ENCODE measurements around the gene IQGAP1. TPM values are rescaled to one million over a fixed set of nuclear protein-coding genes. Genes with fewer than 3 reads are reported as not detected.

IQGAP1 gene
- polyA plus RNA-seq, 3 donors: 140 to 276 (median 207) TPM

DNA sequence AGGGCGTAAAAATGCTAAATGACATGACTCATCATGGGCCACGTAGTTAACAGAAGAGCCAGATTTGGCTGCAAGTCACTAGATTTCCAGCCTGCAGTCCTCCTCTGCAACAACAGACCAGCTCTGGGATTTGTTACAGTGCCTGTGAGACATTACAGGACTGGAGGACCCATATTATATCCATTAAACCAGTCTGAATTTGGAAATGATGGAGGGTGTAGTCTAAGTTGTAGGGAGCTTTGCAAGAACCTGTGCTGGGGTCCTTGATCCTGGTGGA, 25.2 kb upstream of the IQGAP1 start:
- no peak overlapping the region for H2AFZ ChIP-seq (ENCODE audit: insufficient read depth, low read depth, low read length, poor library complexity, severe bottlenecking)
- 33% methylated on average over 1 of the region's 2 CpGs for WGBS (ENCODE audit: insufficient coverage)
- TF ChIP-seq CTCF (IDR thresholded peaks at IDR 0.05): no peak
- H3K9me3 ChIP-seq (replicated peaks in 1 of 2; ENCODE audit: control insufficient read depth in 1 of 2, insufficient read depth in 1 of 2, low read length in 2 of 2): no peaks in the 10 kb centered on the region
- no peaks in the 10 kb centered on the region for H3K79me2 ChIP-seq (ENCODE audit: insufficient read depth, low read length)
- no peak overlapping the region for H3K4me3 Mint-ChIP-seq
- H3K36me3 ChIP-seq (replicated peaks in 1 of 2; ENCODE audit: control insufficient read depth in 1 of 2, insufficient read depth in 2 of 2, low read length in 2 of 2): no peaks in the 10 kb centered on the region
- no peak overlapping the region for H3K4me3 ChIP-seq (replicated peaks in 1 of 3; ENCODE audit: low read depth in 2 of 3, low read length in 3 of 3)
- no peak overlapping the region for H3K4me2 ChIP-seq (replicated peaks; ENCODE audit: extremely low read depth, low read length, poor library complexity, severe bottlenecking)
- intact Hi-C loops (cut with micrococcal nuclease): loop anchor here in 1 of 2 donors (10.0 kb wide), 1 partner anchor 52 kb away; no protein-coding TSS in a partner anchor
- no peak overlapping the region for H3K9ac ChIP-seq (ENCODE audit: insufficient read depth, low read length, poor library complexity, severe bottlenecking)
- peaks cover 0 to 2% (median 2%) of the 10 kb centered on the region in 3 donors for H3K27me3 Mint-ChIP-seq (ENCODE audit: low read depth in 3 of 3)
- H3K27ac ChIP-seq (ENCODE audit: low read depth in 1 of 2, low read length in 2 of 2): no peak overlapping the region
- peaks cover 2 to 8% of the 10 kb centered on the region in 2 donors for H3K36me3 Mint-ChIP-seq
- no peaks in the 10 kb centered on the region for H4K20me1 ChIP-seq (ENCODE audit: insufficient read depth, low read length)
- DNase-seq: peak in 1 of 3 donors; percentile 32
- peaks cover 30% of the 10 kb centered on the region in 2 donors for H3K4me1 ChIP-seq (ENCODE audit: control insufficient read depth in 1 of 2, insufficient read depth in 2 of 2, low read length in 2 of 2)
- H3K4me1 Mint-ChIP-seq: peaks cover 34% of the 10 kb centered on the region
- no peaks in the 10 kb centered on the region for H3K9me3 Mint-ChIP-seq
- peak overlapping the region in 1 of 7 donors; percentile 44 for H3K27ac Mint-ChIP-seq
- no peaks in the 10 kb centered on the region for H3K27me3 ChIP-seq (ENCODE audit: control insufficient read depth in 2 of 2, insufficient read depth in 2 of 2, low read length in 2 of 2)

- WGBS (ENCODE audit: insufficient coverage): 88% methylated on average over 2 of the region's 4 CpGs
- no peaks in the 10 kb centered on the region for H3K27me3 ChIP-seq (ENCODE audit: control insufficient read depth in 2 of 2, insufficient read depth in 2 of 2, low read length in 2 of 2)
- intact Hi-C loops (cut with micrococcal nuclease): loop anchor here in 1 of 2 donors (10.0 kb wide), 1 partner anchor 51 kb away; no protein-coding TSS in a partner anchor
- no peak overlapping the region for H2AFZ ChIP-seq (ENCODE audit: insufficient read depth, low read depth, low read length, poor library complexity, severe bottlenecking)
- no peak overlapping the region for H3K4me2 ChIP-seq (replicated peaks; ENCODE audit: extremely low read depth, low read length, poor library complexity, severe bottlenecking)
- H3K79me2 ChIP-seq (ENCODE audit: insufficient read depth, low read length): no peaks in the 10 kb centered on the region
- no peak overlapping the region for H3K27ac ChIP-seq (ENCODE audit: low read depth in 1 of 2, low read length in 2 of 2)
- no peak for DNase-seq
- H4K20me1 ChIP-seq (ENCODE audit: insufficient read depth, low read length): no peaks in the 10 kb centered on the region
- H3K9ac ChIP-seq (ENCODE audit: insufficient read depth, low read length, poor library complexity, severe bottlenecking): no peak overlapping the region
- H3K4me3 ChIP-seq (replicated peaks in 1 of 3; ENCODE audit: low read depth in 2 of 3, low read length in 3 of 3): no peak overlapping the region
- H3K27ac Mint-ChIP-seq: peak overlapping the region in 1 of 7 donors; percentile 8
- peak overlapping the region in 1 of 2 donors; percentile 37 for H3K4me3 Mint-ChIP-seq
- peaks cover 0 to 3% (median 2%) of the 10 kb centered on the region in 3 donors for H3K27me3 Mint-ChIP-seq (ENCODE audit: low read depth in 3 of 3)
- no peaks in the 10 kb centered on the region for H3K36me3 ChIP-seq (replicated peaks in 1 of 2; ENCODE audit: control insufficient read depth in 1 of 2, insufficient read depth in 2 of 2, low read length in 2 of 2)
- H3K4me1 Mint-ChIP-seq: peaks cover 37% of the 10 kb centered on the region
- H3K9me3 Mint-ChIP-seq: no peaks in the 10 kb centered on the region
- H3K4me1 ChIP-seq (ENCODE audit: control insufficient read depth in 1 of 2, insufficient read depth in 2 of 2, low read length in 2 of 2): peaks cover 34 to 36% of the 10 kb centered on the region in 2 donors
- peaks cover 2 to 6% of the 10 kb centered on the region in 2 donors for H3K36me3 Mint-ChIP-seq
- no peaks in the 10 kb centered on the region for H3K9me3 ChIP-seq (replicated peaks in 1 of 2; ENCODE audit: control insufficient read depth in 1 of 2, insufficient read depth in 1 of 2, low read length in 2 of 2)
- TF ChIP-seq CTCF (IDR thresholded peaks at IDR 0.05): no peak
Observed at GRCh38 chr15:90364251-90364650, 23.8 kb upstream of the IQGAP1 start.
